Suppressor macrophage treated with lipopolysaccharide for 4 hours (primary cell): Measurements from ENCODE around the gene PMEPA1.

Source experiments
- DNase-seq: peaks from one replicate; pipeline ENCODE4 v3.0.0-alpha.2; 2020

PMEPA1 gene

DNA sequence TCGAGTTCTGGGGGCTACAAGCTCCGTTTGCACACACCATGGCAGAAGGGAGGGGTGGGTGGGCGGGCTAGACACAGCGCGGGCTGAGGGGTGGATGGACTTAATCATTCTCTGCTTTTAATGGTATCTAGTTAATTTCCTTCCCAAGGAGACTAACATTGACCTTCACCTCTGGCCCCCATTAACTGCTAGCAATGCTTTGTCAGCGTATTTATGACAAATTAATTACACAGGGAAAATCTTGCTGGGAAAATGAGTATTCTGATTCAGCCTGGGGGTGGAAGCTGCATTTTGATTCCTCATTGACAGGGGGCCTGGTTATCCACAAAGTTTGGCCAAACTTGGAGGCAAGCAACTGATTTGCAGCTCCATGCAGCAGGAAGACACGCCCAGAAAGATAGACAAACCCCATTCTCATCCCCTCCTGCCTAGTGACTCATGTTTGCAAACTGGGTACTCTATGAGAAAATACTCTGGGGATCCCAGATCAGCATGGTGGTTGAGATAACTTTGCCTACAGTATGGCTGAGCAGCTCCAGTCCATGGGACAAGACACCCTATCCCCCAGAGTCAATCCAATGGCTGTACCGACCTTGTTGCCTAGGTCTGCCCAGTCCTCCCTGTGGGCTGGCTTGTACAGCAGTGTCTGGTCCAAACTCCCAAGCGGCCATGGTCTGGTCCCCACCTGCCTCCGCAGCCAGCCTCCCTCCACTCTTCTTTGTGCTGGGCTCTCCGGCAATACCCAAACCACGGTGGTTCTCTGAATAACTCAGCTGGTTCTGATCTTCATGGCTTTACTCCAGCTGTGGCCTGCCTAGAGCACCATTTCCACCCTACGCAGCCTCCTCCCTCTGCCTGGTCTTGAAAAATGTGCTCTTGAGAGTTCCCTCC is 109.2 kb downstream of the PMEPA1 start:
- no peak for DNase-seq

DNA sequence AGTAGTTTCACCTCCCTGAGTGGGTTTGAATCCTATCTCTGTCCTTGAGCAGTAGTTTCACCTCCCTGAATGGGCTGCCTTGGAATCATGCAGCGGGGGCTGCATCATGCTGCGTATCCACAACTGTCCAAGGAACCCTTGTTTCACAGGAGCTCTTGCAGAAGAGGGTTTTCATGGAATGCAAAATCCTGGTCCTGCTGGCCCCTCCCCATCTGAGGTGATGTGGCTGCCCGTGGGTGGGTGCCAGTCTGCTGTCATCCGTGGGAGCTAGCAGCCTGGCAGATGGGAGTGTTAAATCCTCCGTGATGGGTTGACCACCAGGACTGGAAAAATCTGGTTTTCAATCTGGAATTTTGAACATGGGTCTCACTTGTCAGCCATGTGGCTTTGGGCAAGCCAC is 111.3 kb downstream of the PMEPA1 start:
- no peak for DNase-seq
